HepG2 (cell line): ENCODE results near the gene ENC1. TPM values are rescaled to one million over a fixed set of nuclear protein-coding genes. Genes with fewer than 3 reads are reported as not detected.

Experiments
- ATM ChIP-seq: fragments of 450-650 bp; IDR thresholded peaks from 2 replicates; pipeline ENCODE4 v1.7.1; 2017; ENCODE audit warnings: mild to moderate bottlenecking, borderline replicate concordance
- FOXK2 ChIP-seq: fragments of 450-650 bp; IDR thresholded peaks from 2 replicates; pipeline ENCODE4 v1.6.1; 2016
- HDAC6 ChIP-seq: fragments of 200-600 bp; sonication (generic); IDR thresholded peaks from 2 replicates; pipeline ENCODE4 v1.7.0; 2017; ENCODE audit warnings: mild to moderate bottlenecking, antibody characterized with exemption, low read length, low read depth
- KDM3A ChIP-seq: IDR thresholded peaks from 2 replicates; pipeline ENCODE4 v1.6.1; 2018; ENCODE audit warnings: low read depth, missing compliant biosample characterization
- MATR3 ChIP-seq: sonication (generic); formaldehyde crosslinking; IDR thresholded peaks from 2 replicates; pipeline ENCODE4 v1.4.0; 2020; ENCODE audit warnings: missing genetic modification reagents
- MED8 ChIP-seq: sonication (generic); formaldehyde crosslinking; IDR thresholded peaks from 2 replicates; pipeline ENCODE4 v1.8.1; 2023; ENCODE audit warnings: mild to moderate bottlenecking, missing genetic modification reagents; ENCODE audit not compliant: insufficient replicate concordance
- NFYC ChIP-seq: IDR thresholded peaks from 2 replicates; pipeline ENCODE4 v1.6.1; 2016; ENCODE audit warnings: missing genetic modification reagents, missing compliant biosample characterization
- PHF21A ChIP-seq: sonication (generic); formaldehyde crosslinking; IDR thresholded peaks from 2 replicates; pipeline ENCODE4 v1.5.0; 2020; ENCODE audit warnings: mild to moderate bottlenecking, missing genetic modification reagents
- POLR2G ChIP-seq: fragments of 200-400 bp; formaldehyde crosslinking; IDR thresholded peaks from 2 replicates; pipeline ENCODE4 v1.6.1; 2018; ENCODE audit warnings: mild to moderate bottlenecking, low read depth, low read length, moderate library complexity
- RORA ChIP-seq: sonication (generic); formaldehyde crosslinking; IDR thresholded peaks from 2 replicates; pipeline ENCODE4 v1.5.0; 2020; ENCODE audit warnings: mild to moderate bottlenecking, missing genetic modification reagents, moderate library complexity
- SP1 ChIP-seq, 2 experiments: fragments of 450-650 bp in 1 of 2; sonication (generic) in 1 of 2; formaldehyde crosslinking in 1 of 2; IDR thresholded peaks; 2 replicates each; pipeline versions ENCODE4 v1.4.0 to v1.6.1; 2016 to 2020; ENCODE audit warnings: missing genetic modification reagents in 1 of 2
- TAF1 ChIP-seq: sonication (generic); formaldehyde crosslinking; IDR thresholded peaks from 2 replicates; pipeline ENCODE4 v1.4.0; 2020; ENCODE audit warnings: missing genetic modification reagents
- ZC3H13 ChIP-seq: sonication (generic); formaldehyde crosslinking; IDR thresholded peaks from 2 replicates; pipeline ENCODE4 v1.8.1; 2023; ENCODE audit warnings: mild to moderate bottlenecking, missing genetic modification reagents, moderate library complexity
- ZNF251 ChIP-seq: sonication (generic); formaldehyde crosslinking; IDR thresholded peaks from 2 replicates; pipeline ENCODE4 v1.9.0; 2021; ENCODE audit warnings: mild to moderate bottlenecking, missing genetic modification reagents
- ZNF260 ChIP-seq: sonication (generic); formaldehyde crosslinking; IDR thresholded peaks from 2 replicates; pipeline ENCODE4 v1.4.0; 2020; ENCODE audit warnings: missing genetic modification reagents, low read depth, mild to moderate bottlenecking, borderline replicate concordance
- ZNF549 ChIP-seq: sonication (generic); formaldehyde crosslinking; IDR thresholded peaks from 2 replicates; pipeline ENCODE4 v1.5.0; 2020; ENCODE audit warnings: missing genetic modification reagents
- ZNF570 ChIP-seq: sonication (generic); formaldehyde crosslinking; IDR thresholded peaks from 2 replicates; pipeline ENCODE4 v1.4.0; 2020; ENCODE audit warnings: mild to moderate bottlenecking, missing genetic modification reagents, borderline replicate concordance
- ZNF83 ChIP-seq: sonication (generic); formaldehyde crosslinking; IDR thresholded peaks from 2 replicates; pipeline ENCODE4 v1.4.0; 2020; ENCODE audit warnings: missing genetic modification reagents, mild to moderate bottlenecking, borderline replicate concordance
- polyA plus RNA-seq, 8 experiments: library from polyadenylated mRNA; depleted of rRNA in 3 of 8; stranded (reverse) in 7 of 8; unstranded in 1 of 8; fragments of >200 nt; fragmentation: Illumina TruSeq in 4 of 8; extraction: Trizol in 4 of 8; gene quantifications; 2 replicates each; pipeline versions ENCODE4 v1.2.1 to v1.2.3, GENCODE V29; 2011 to 2016; ENCODE audit warnings: low read depth in 4 of 8, missing spikeins in 1 of 8, mixed read lengths in 1 of 8; ENCODE audit not compliant: insufficient read depth in 1 of 8
- total RNA-seq, 5 experiments: library from RNA; depleted of rRNA; stranded (reverse); fragments of >200 nt; fragmentation: Illumina TruSeq; extraction: Trizol; gene quantifications; 2 replicates each; pipeline ENCODE4 v1.2.3, GENCODE V29; 2016; ENCODE audit warnings: low read depth in 1 of 5
- TF ChIP-seq, protein P1 (sequence below): IDR thresholded peaks from 2 replicates; pipeline ENCODE4 v1.6.1; 2016
- TF ChIP-seq, protein P2 (sequence below): sonication (generic); formaldehyde crosslinking; IDR thresholded peaks from 2 replicates; pipeline ENCODE4 v1.4.0; 2020; ENCODE audit warnings: missing genetic modification reagents

Gene ENC1
- total and polyA plus RNA-seq, 2 of the 13 experiments (the other 11 are each of a cell fraction or from before 2014, with no cell fraction given): 63.8 to 64.4 TPM

DNA sequence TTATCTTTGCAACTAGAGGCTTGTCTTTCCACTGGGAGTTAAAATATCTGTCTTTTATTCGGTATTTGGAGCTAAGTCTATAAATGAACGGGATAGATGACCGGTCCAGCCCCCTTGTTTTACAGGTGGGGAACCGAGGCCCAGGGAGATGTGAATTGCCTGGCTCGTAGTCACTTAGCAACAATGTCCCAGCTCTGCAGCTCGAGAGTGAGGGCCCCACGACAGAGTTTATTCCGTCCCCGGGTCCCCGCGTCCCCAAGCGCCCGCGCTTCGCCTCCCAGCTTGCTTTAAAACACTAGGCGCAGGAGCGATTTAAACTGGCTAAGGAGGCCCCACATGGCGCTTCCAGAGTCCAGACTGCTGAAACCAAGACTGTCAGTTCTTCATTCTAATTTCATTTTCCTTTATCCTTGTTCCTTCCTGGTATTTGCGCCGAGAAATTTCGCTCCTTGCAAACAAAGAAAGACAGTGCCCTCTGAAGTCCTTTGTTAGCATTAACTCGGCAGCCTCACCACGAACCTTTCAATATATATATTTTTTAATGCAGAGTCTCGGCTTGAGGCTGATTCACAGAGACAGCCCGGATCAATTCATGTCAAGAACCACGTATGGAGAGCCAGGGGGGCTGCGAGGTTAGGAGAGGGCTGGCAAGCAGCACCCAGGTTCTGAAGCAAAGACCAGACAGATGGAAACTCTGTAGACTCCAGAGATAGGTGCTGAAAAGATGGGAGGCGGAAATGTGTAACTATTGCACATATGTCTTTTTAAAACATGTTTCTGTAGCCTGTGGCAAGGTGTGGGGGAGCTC, 1.4 kb upstream of the ENC1 start (continued):
- TF ChIP-seq HDAC6 (no peak), ZNF83 (CRISPR knock-in tag) (peak; percentile 31; the same call in 1 of the 2 replicates), SP1 (IDR thresholded peaks at IDR 0.05) (no peak), SP1 (CRISPR knock-in tag; IDR thresholded peaks at IDR 0.05) (no peak), KDM3A (CRISPR knock-in tag) (no peak), NFYC (CRISPR knock-in tag) (no peak), POLR2G (peak; percentile 38), ZNF260 (CRISPR knock-in tag) (no peak), ZC3H13 (peak; percentile 35; the same call in 1 of the 2 replicates), ATM (no peak), MED8 (CRISPR knock-in tag) (no peak), PHF21A (CRISPR knock-in tag) (peak; percentile 51; the same call in 1 of the 2 replicates), ZNF549 (CRISPR knock-in tag) (no peak), ZNF570 (CRISPR knock-in tag) (no peak), TAF1 (no peak), ZNF251 (CRISPR knock-in tag) (no peak), FOXK2 (no peak), RORA (CRISPR knock-in tag) (0 out of 2 replicates have a peak, but pooled peaks have one; percentile 60), MATR3 (CRISPR knock-in tag) (no peak)
- TF ChIP-seq, protein P1, sequence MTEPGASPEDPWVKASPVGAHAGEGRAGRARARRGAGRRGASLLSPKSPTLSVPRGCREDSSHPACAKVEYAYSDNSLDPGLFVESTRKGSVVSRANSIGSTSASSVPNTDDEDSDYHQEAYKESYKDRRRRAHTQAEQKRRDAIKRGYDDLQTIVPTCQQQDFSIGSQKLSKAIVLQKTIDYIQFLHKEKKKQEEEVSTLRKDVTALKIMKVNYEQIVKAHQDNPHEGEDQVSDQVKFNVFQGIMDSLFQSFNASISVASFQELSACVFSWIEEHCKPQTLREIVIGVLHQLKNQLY (CRISPR knock-in tag): no peak
- TF ChIP-seq, protein P2, sequence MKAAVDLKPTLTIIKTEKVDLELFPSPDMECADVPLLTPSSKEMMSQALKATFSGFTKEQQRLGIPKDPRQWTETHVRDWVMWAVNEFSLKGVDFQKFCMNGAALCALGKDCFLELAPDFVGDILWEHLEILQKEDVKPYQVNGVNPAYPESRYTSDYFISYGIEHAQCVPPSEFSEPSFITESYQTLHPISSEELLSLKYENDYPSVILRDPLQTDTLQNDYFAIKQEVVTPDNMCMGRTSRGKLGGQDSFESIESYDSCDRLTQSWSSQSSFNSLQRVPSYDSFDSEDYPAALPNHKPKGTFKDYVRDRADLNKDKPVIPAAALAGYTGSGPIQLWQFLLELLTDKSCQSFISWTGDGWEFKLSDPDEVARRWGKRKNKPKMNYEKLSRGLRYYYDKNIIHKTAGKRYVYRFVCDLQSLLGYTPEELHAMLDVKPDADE (CRISPR knock-in tag): no peak
